IPS-15b (cell line): ENCODE measurements around the gene VPS13C.

Source experiments
- H3K27me3 ChIP-seq: one replicate; pipeline ENCODE4 v1.6.1; 2013; ENCODE audit warnings: low read length; ENCODE audit not compliant: control insufficient read depth, insufficient read depth
- H3K36me3 ChIP-seq: one replicate; pipeline ENCODE4 v1.6.1; 2013; ENCODE audit warnings: low read length; ENCODE audit not compliant: control insufficient read depth, insufficient read depth
- H3K4me1 ChIP-seq: one replicate; pipeline ENCODE4 v1.6.1; 2013; ENCODE audit warnings: mild to moderate bottlenecking, low read length; ENCODE audit not compliant: control insufficient read depth, insufficient read depth
- H3K4me3 ChIP-seq: one replicate; pipeline ENCODE4 v1.5.1; 2013; ENCODE audit warnings: low read depth, low read length
- H3K9ac ChIP-seq: one replicate; pipeline ENCODE4 v1.6.1; 2013; ENCODE audit warnings: low read depth, mild to moderate bottlenecking, low read length
- H3K9me3 ChIP-seq: one replicate; pipeline ENCODE4 v1.6.1; 2013; ENCODE audit warnings: mild to moderate bottlenecking, low read length; ENCODE audit not compliant: control insufficient read depth, insufficient read depth

Gene VPS13C

DNA sequence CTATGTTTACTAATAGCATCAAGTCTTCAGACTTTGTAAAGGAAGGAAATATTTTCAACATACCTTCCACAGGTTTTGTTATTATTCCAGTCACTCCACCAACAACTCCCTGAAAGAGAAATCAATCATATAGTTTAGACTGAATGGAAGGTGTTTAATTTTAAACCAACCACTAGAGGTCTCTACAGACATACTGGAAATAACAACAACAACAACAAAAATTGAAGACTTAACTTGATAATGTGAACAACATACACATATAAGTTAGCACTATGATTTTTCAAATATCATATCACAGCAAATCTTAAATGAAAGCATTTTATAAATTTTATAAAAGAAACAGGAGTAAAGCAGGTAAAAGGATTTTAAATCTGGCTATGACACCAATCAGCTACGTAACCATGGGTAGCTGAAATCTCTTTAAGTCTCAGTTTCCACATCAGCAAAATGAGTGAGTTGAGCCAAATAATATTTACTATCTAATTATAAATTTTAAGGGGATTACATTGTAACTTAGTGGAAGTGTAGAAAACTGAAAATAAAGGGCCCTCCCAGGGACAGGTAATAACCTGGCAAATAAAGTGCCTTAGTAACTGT lies 188.2 kb downstream of the VPS13C start:
- H3K36me3 ChIP-seq = no peaks in the 10 kb centered on the region
- no peak overlapping the region for H3K4me3 ChIP-seq
- H3K4me1 ChIP-seq = no peaks in the 10 kb centered on the region
- H3K9me3 ChIP-seq = no peaks in the 10 kb centered on the region
- H3K27me3 ChIP-seq = no peaks in the 10 kb centered on the region
- no peak overlapping the region for H3K9ac ChIP-seq

DNA sequence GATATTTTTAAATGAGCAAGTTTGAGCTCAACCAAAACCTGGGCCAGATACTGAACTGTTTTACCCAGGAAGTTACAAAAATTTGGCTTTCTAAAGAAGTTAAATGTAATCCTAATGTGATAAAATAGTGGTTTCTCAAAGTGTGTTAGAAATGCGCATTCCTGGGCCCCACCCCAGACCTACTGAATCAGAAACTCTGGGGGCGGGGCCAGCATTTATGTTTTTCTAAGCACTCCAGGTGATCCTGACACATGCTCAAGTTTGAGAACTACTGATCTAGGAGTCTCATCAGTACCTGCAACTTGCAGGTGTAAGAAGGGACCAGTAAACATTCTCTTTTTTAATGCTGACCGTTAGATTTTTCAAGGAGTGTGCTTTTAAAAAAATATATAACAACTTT lies 190.6 kb downstream of the VPS13C start:
- Histone ChIP-seq H3K9ac (no peak overlapping the region), H3K4me3 (no peak overlapping the region), H3K36me3 (no peaks in the 10 kb centered on the region), H3K27me3 (no peaks in the 10 kb centered on the region), H3K4me1 (no peaks in the 10 kb centered on the region), H3K9me3 (no peaks in the 10 kb centered on the region)

GRCh38 chr15:61861962-61862361 lies 198.3 kb downstream of the VPS13C start:
- Histone ChIP-seq H3K27me3 (no peaks in the 10 kb centered on the region), H3K36me3 (no peaks in the 10 kb centered on the region), H3K9me3 (no peaks in the 10 kb centered on the region), H3K4me1 (no peaks in the 10 kb centered on the region), H3K9ac (no peak overlapping the region), H3K4me3 (no peak overlapping the region)

GRCh38 chr15:61857169-61857829 lies 202.9 kb downstream of the VPS13C start:
- Histone ChIP-seq H3K4me1 (no peaks in the 10 kb centered on the region), H3K36me3 (no peaks in the 10 kb centered on the region), H3K9ac (no peak overlapping the region), H3K4me3 (no peak overlapping the region), H3K27me3 (no peaks in the 10 kb centered on the region), H3K9me3 (no peaks in the 10 kb centered on the region)

- no peak overlapping the region for H3K9ac ChIP-seq
- no peaks in the 10 kb centered on the region for H3K27me3 ChIP-seq
- no peak overlapping the region for H3K4me3 ChIP-seq
- H3K9me3 ChIP-seq = no peaks in the 10 kb centered on the region
- H3K36me3 ChIP-seq = no peaks in the 10 kb centered on the region
- no peaks in the 10 kb centered on the region for H3K4me1 ChIP-seq
Measured at GRCh38 chr15:61856295-61856694, 204.0 kb downstream of the VPS13C start.

DNA sequence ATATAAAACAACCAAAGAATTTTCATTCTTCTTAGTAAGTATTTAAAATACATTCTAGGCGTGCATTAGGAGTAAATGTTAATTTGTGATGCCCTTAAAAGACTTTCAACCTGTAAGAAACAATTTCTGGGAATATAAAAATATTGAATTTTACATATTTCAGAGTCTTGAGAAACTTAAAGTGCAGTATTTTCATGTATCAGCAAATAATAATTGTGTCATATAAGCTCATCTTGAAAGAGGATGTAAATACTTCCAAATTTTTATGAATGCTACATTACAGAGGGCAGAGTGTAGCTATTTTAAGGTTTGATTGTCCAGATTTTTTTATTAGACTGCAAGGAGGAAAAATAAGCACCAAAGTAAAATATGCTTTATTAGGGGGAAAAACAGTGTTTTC lies 207.1 kb downstream of the VPS13C start:
- no peaks in the 10 kb centered on the region for H3K4me1 ChIP-seq
- H3K9ac ChIP-seq = no peak overlapping the region
- H3K27me3 ChIP-seq = no peaks in the 10 kb centered on the region
- no peaks in the 10 kb centered on the region for H3K9me3 ChIP-seq
- H3K4me3 ChIP-seq = no peak overlapping the region
- H3K36me3 ChIP-seq = no peaks in the 10 kb centered on the region

DNA sequence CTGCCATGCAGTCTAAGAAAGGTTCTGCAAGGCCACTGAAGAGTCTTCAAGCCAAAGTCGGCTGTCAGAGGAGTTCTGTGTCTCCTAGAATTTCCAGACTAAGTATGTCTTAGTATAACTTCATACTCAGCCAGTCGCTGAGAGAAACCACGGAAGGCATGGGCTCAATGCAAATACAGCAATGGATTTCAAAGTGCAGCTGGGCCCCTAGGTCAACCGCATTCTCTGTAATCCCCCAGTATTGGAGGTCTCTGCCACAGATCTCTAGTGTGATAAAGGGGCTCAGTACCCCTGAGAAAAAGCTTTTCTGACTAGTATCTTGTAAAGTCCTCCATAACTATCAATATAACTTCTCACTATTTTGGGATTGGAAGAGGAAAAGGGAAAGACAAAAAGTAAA lies 208.3 kb downstream of the VPS13C start:
- no peaks in the 10 kb centered on the region for H3K4me1 ChIP-seq
- H3K36me3 ChIP-seq = no peaks in the 10 kb centered on the region
- no peaks in the 10 kb centered on the region for H3K9me3 ChIP-seq
- H3K4me3 ChIP-seq = no peak overlapping the region
- no peak overlapping the region for H3K9ac ChIP-seq
- no peaks in the 10 kb centered on the region for H3K27me3 ChIP-seq

DNA sequence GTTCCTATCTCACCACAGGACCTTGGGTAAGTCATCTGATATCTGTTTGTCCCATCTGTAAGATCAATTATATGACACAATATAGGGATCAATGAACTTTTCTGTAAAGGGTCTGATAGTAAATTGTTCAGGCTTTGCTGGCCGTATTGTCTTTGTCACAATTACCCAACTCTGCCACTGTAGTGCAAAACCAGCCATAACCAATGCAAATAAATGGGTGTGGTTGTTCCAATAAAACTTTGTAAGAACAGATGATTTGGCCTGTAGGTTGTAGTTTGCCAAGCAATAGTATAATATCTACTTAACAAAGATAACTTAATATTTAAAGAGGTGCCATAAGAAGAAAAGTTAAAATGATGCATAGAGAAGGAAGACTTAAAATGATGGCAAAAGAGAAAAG lies 210.8 kb downstream of the VPS13C start:
- H3K9me3 ChIP-seq = no peaks in the 10 kb centered on the region
- no peak overlapping the region for H3K4me3 ChIP-seq
- H3K4me1 ChIP-seq = no peaks in the 10 kb centered on the region
- H3K36me3 ChIP-seq = no peaks in the 10 kb centered on the region
- H3K27me3 ChIP-seq = no peaks in the 10 kb centered on the region
- H3K9ac ChIP-seq = no peak overlapping the region

DNA sequence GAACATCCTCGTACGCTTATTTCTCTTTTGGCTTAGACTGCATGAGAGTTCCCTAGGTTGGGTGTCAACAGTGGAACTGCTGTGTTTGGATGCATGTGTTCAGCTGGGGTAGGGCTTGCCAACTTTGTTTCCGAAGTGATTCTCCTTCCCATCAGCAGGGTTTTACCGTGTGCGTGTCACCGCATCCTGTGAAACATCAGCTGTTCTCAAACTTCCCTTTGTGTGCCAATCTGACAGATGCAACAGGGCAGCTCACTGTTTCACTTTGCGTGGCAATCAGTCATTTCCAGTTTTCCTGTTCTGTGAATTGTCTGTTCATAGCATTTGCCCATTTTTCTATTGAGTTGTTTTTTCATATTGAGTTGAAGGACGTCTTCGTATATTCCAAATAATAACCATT lies 218.8 kb downstream of the VPS13C start:
- Histone ChIP-seq H3K9me3 (no peaks in the 10 kb centered on the region), H3K9ac (no peak overlapping the region), H3K36me3 (no peaks in the 10 kb centered on the region), H3K4me1 (no peaks in the 10 kb centered on the region), H3K27me3 (no peaks in the 10 kb centered on the region), H3K4me3 (no peak overlapping the region)

DNA sequence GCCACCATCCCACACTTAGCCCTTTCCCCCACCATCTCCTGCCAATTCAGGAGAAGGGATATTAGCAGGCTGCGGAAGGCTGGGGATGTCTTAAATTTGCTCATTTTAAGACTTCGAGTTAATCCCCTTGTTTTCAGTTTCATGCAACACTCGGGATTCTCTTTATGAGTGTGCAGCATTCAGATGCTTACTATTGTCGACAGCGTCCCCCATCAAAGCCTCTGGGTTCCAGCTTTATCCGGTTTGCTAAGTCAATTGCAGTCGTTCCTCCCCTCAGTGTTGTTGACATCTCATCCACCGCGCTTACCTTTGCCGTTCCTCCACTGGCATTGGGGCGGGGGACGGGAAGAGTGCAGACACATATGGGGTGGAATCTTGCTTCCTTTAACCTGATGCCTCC lies 220.2 kb downstream of the VPS13C start:
- Histone ChIP-seq H3K27me3 (no peaks in the 10 kb centered on the region), H3K9ac (no peak overlapping the region), H3K4me1 (no peaks in the 10 kb centered on the region), H3K36me3 (no peaks in the 10 kb centered on the region), H3K4me3 (no peak overlapping the region), H3K9me3 (no peaks in the 10 kb centered on the region)

- H3K9me3 ChIP-seq = no peaks in the 10 kb centered on the region
- no peaks in the 10 kb centered on the region for H3K36me3 ChIP-seq
- H3K9ac ChIP-seq = no peak overlapping the region
- no peak overlapping the region for H3K4me3 ChIP-seq
- H3K4me1 ChIP-seq = peaks cover under 1% of the 10 kb centered on the region
- H3K27me3 ChIP-seq = no peaks in the 10 kb centered on the region
Measured at GRCh38 chr15:61839546-61839945, 220.7 kb downstream of the VPS13C start.

GRCh38 chr15:61835496-61836106 lies 224.6 kb downstream of the VPS13C start:
- no peaks in the 10 kb centered on the region for H3K36me3 ChIP-seq
- no peaks in the 10 kb centered on the region for H3K9me3 ChIP-seq
- H3K4me3 ChIP-seq = peak overlapping the region; percentile 30
- no peaks in the 10 kb centered on the region for H3K27me3 ChIP-seq
- H3K4me1 ChIP-seq = peaks cover 7% of the 10 kb centered on the region
- no peak overlapping the region for H3K9ac ChIP-seq
